ENCODE measurements around the gene ATG16L1. TPM values are rescaled to one million over a fixed set of nuclear protein-coding genes. Genes with fewer than 3 reads are reported as not detected.
A peak's percentile ranks its signal among the peaks of the same experiment; 100 is the strongest.

The ATG16L1 gene
- total and polyA plus RNA-seq, 9 of the 15 experiments (the other 6 are each of a cell fraction or from before 2014, with no cell fraction given), result 6.4 to 21.3 (median 17.2) TPM

GRCh38 chr2:233204286-233204936 is 47.1 kb upstream of the ATG16L1 start:
- Histone ChIP-seq H3K79me2 (ENCODE audit: control insufficient read depth, insufficient read depth, low read length) (no peaks in the 10 kb centered on the region), H3K27me3 (ENCODE audit: control insufficient read depth in 2 of 2, insufficient read depth in 2 of 2, low read length in 2 of 2) (no peaks in the 10 kb centered on the region), H3K4me1 (replicated peaks in 1 of 2; ENCODE audit: control insufficient read depth in 2 of 2, insufficient read depth in 2 of 2, low read length in 2 of 2) (peaks cover 0 to 10% of the 10 kb centered on the region in 2 experiments; a peak in 3 of 5 replicates), H2AFZ (ENCODE audit: low read depth, low read length) (no peak overlapping the region), H3K36me3 (ENCODE audit: control insufficient read depth, insufficient read depth, low read length) (no peaks in the 10 kb centered on the region), H4K20me1 (replicated peaks; ENCODE audit: control insufficient read depth, insufficient read depth, low read length) (no peaks in the 10 kb centered on the region), H3K4me3 (no peak overlapping the region), H3K4me2 (ENCODE audit: insufficient read depth, low read length) (no peak overlapping the region), H3K9me1 (ENCODE audit: control insufficient read depth, insufficient read depth, low read length) (no peaks in the 10 kb centered on the region), H3K9me3 (replicated peaks; ENCODE audit: control insufficient read depth, insufficient read depth, low read depth, low read length) (no peaks in the 10 kb centered on the region; the same call in 1 of the 2 replicates), H3K9ac (ENCODE audit: insufficient read depth in 1 of 2, low read depth in 2 of 2, low read length in 2 of 2) (no peak overlapping the region), H3K27ac (ENCODE audit: extremely low read depth, low read depth, low read length) (no peak overlapping the region)
- ChIA-PET CTCF (ENCODE audit: low intra/inter-chr PET ratio) (no interaction called here), POLR2A (no interaction called here)
- intact Hi-C loops (cut with micrococcal nuclease) (no loop called here), in situ Hi-C loops (cut with MboI) (no loop called here)
- DNase-seq (ENCODE audit: extremely low read depth in 1 of 4, low spot score in 3 of 4), result no peak
- TF ChIP-seq ZNF140 (CRISPR knock-in tag; IDR thresholded peaks at IDR 0.05), result no peak
- TF ChIP-seq, protein P1, sequence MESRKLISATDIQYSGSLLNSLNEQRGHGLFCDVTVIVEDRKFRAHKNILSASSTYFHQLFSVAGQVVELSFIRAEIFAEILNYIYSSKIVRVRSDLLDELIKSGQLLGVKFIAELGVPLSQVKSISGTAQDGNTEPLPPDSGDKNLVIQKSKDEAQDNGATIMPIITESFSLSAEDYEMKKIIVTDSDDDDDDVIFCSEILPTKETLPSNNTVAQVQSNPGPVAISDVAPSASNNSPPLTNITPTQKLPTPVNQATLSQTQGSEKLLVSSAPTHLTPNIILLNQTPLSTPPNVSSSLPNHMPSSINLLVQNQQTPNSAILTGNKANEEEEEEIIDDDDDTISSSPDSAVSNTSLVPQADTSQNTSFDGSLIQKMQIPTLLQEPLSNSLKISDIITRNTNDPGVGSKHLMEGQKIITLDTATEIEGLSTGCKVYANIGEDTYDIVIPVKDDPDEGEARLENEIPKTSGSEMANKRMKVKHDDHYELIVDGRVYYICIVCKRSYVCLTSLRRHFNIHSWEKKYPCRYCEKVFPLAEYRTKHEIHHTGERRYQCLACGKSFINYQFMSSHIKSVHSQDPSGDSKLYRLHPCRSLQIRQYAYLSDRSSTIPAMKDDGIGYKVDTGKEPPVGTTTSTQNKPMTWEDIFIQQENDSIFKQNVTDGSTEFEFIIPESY (CRISPR knock-in tag; IDR thresholded peaks at IDR 0.05), result peak; percentile 86
- ATAC-seq, result no peak
- BruUV-seq (replicated peaks), result no TSS peak
- WGBS (ENCODE audit: insufficient coverage, low coverage, missing lambda C conversion rate), result 88% methylated on average over 15 of the region's 50 CpGs
- no peak for FAIRE-seq

Data from K562 (cell line).